ENCODE measurements around the gene MAPK10. TPM values are rescaled to one million over a fixed set of nuclear protein-coding genes. Genes with fewer than 3 reads are reported as not detected.

The MAPK10 gene
- total and polyA plus RNA-seq, 4 donors, result 3.3 to 109 (median 24.5) TPM

DNA sequence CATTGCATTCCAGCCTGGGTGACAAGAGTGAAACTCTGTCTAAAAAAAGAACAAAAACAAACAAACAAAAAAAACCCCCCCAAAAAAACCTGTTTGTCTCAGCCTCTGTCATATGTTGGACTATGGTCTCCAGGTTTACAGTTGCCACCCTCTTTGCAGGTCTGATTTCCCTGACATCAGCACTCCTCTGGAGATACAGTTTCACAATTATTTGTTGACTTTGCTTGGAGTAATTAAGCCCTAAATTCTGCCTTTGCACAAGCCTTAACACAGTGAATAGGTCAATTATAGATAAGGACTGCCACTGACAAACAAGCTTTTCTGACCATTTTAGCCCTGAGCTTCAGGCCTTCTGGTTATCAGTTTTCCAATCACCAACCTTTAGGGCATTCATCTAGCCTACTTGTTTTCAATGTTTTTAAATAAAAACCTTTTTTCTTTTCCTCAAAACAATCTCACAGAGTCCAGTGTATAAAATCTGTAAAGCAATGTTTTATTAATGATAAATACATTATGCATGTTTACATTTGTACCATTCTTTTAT lies 20.4 kb upstream of the MAPK10 start:
- peak in 1 of 3 donors; percentile 32 for DNase-seq
- Histone ChIP-seq H3K36me3 (ENCODE audit: control insufficient read depth in 4 of 4, insufficient read depth in 4 of 4, low read length in 4 of 4) (no peaks in the 10 kb centered on the region), H3K27me3 (ENCODE audit: control insufficient read depth in 3 of 3, insufficient read depth in 3 of 3, low read length in 2 of 3) (no peaks in the 10 kb centered on the region), H3K9me3 (ENCODE audit: control insufficient read depth in 4 of 4, insufficient read depth in 3 of 4, low read length in 3 of 4) (no peaks in the 10 kb centered on the region), H3K9ac (ENCODE audit: insufficient read depth in 1 of 2, low read length in 2 of 2) (no peak overlapping the region), H3K4me1 (ENCODE audit: control insufficient read depth in 5 of 5, insufficient read depth in 5 of 5, low read length in 5 of 5) (peaks cover 0 to 3% (median 0%) of the 10 kb centered on the region in 5 donors), H3K27ac (ENCODE audit: low read depth in 1 of 2, low read length in 1 of 2) (no peak overlapping the region), H3K4me3 (no peak overlapping the region)
- TF ChIP-seq, protein P1, sequence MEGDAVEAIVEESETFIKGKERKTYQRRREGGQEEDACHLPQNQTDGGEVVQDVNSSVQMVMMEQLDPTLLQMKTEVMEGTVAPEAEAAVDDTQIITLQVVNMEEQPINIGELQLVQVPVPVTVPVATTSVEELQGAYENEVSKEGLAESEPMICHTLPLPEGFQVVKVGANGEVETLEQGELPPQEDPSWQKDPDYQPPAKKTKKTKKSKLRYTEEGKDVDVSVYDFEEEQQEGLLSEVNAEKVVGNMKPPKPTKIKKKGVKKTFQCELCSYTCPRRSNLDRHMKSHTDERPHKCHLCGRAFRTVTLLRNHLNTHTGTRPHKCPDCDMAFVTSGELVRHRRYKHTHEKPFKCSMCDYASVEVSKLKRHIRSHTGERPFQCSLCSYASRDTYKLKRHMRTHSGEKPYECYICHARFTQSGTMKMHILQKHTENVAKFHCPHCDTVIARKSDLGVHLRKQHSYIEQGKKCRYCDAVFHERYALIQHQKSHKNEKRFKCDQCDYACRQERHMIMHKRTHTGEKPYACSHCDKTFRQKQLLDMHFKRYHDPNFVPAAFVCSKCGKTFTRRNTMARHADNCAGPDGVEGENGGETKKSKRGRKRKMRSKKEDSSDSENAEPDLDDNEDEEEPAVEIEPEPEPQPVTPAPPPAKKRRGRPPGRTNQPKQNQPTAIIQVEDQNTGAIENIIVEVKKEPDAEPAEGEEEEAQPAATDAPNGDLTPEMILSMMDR (IDR thresholded peaks at IDR 0.05; ENCODE audit: control extremely low read depth, extremely low read depth), result no peak
- no peak for ATAC-seq (ENCODE audit: insufficient read depth, low FRiP score)

DNA sequence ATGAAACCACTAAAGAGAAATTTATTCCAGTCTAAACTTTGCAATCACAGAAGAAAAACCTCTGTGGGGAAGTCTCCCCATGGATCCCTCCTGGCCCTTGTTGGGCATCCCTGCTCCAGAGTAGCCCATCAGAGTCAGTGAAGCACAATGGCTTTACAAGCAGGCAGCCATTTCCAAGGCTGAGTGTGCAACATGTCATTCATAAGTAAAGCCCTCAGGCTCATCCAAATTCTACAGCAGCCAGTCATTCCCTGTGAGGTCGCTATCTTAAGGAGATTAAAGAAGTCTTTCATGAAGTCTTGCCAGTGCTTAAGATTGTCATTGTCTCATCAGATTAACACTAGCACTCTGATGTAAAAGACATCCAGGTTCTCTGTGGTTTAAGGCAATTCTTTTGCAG lies 17.0 kb upstream of the MAPK10 start:
- WGBS, 2 donors, result 71 to 86% methylated on average over 1 of the region's 1 CpG
- Histone ChIP-seq H3K9me3 (ENCODE audit: control insufficient read depth in 4 of 4, insufficient read depth in 3 of 4, low read length in 3 of 4) (no peaks in the 10 kb centered on the region), H3K27me3 (ENCODE audit: control insufficient read depth in 3 of 3, insufficient read depth in 3 of 3, low read length in 2 of 3) (no peaks in the 10 kb centered on the region), H3K4me1 (ENCODE audit: control insufficient read depth in 5 of 5, insufficient read depth in 5 of 5, low read length in 5 of 5) (peaks cover 0 to 3% (median 0%) of the 10 kb centered on the region in 5 donors), H3K36me3 (ENCODE audit: control insufficient read depth in 4 of 4, insufficient read depth in 4 of 4, low read length in 4 of 4) (no peaks in the 10 kb centered on the region), H3K27ac (ENCODE audit: low read depth in 1 of 2, low read length in 1 of 2) (no peak overlapping the region), H3K9ac (ENCODE audit: insufficient read depth in 1 of 2, low read length in 2 of 2) (no peak overlapping the region), H3K4me3 (no peak overlapping the region)
- ATAC-seq (ENCODE audit: insufficient read depth, low FRiP score) (no peak), DNase-seq (no peak)
- TF ChIP-seq, protein P1 (IDR thresholded peaks at IDR 0.05; ENCODE audit: control extremely low read depth, extremely low read depth), result no peak

DNA sequence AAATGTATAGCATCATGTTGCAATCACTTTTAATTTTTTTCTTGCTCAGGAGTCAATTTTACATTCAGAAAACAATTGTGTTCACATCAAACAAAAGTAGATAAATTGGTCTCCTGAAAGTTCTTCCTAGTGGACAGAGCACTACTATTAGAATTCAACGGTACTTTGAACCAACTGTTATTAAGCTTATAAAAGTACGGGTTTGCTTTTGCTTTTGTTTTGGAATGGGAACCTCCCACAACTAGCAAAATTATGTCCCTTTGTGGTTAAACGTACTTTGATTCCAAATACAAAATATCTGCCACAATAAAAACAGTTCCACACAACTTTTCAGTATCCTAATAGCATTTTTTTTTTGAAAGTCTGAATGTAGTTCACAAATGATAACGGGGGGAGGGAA lies 8.6 kb upstream of the MAPK10 start:
- DNase-seq (no peak), ATAC-seq (ENCODE audit: insufficient read depth, low FRiP score) (no peak)
- Histone ChIP-seq H3K9me3 (ENCODE audit: control insufficient read depth in 4 of 4, insufficient read depth in 3 of 4, low read length in 3 of 4) (no peaks in the 10 kb centered on the region), H3K9ac (ENCODE audit: insufficient read depth in 1 of 2, low read length in 2 of 2) (no peak overlapping the region), H3K4me1 (ENCODE audit: control insufficient read depth in 5 of 5, insufficient read depth in 5 of 5, low read length in 5 of 5) (peaks cover 0 to 2% (median 0%) of the 10 kb centered on the region in 5 donors), H3K36me3 (ENCODE audit: control insufficient read depth in 4 of 4, insufficient read depth in 4 of 4, low read length in 4 of 4) (no peaks in the 10 kb centered on the region), H3K27me3 (ENCODE audit: control insufficient read depth in 3 of 3, insufficient read depth in 3 of 3, low read length in 2 of 3) (no peaks in the 10 kb centered on the region), H3K27ac (ENCODE audit: low read depth in 1 of 2, low read length in 1 of 2) (no peak overlapping the region), H3K4me3 (no peak overlapping the region)
- TF ChIP-seq, protein P1 (IDR thresholded peaks at IDR 0.05; ENCODE audit: control extremely low read depth, extremely low read depth), result no peak
- 87 to 93% methylated on average over 4 of the region's 4 CpGs for WGBS, 2 donors

DNA sequence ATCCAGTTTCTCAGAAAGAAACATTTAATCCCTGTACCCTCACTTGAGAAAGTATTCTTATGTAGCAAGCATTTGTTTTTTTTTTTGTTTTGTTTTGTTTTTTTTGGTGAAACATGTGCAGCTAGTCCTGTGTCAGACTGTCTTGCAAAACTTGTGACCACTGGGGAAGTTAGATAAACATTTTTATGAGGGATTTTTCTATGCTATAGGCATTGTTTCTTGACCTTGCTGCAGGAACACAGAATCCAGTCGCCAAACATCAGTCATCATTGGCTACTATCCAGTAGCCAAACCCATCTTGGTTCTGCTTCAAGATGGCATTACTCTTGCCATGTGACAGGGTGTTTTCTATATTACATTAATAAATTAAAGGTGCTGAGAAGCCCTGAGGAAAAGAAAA lies 7.7 kb upstream of the MAPK10 start:
- H3K27ac ChIP-seq (ENCODE audit: low read depth in 1 of 2, low read length in 1 of 2), result no peak overlapping the region
- ATAC-seq (ENCODE audit: insufficient read depth, low FRiP score), result no peak
- WGBS, 2 donors, result 53 to 59% methylated on average over 1 of the region's 1 CpG

More for the DNA sequence above, 7.7 kb upstream of the MAPK10 start:
- TF ChIP-seq, protein P1 (IDR thresholded peaks at IDR 0.05; ENCODE audit: control extremely low read depth, extremely low read depth), result no peak
- Histone ChIP-seq H3K36me3 (ENCODE audit: control insufficient read depth in 4 of 4, insufficient read depth in 4 of 4, low read length in 4 of 4) (no peaks in the 10 kb centered on the region), H3K9ac (ENCODE audit: insufficient read depth in 1 of 2, low read length in 2 of 2) (no peak overlapping the region), H3K9me3 (ENCODE audit: control insufficient read depth in 4 of 4, insufficient read depth in 3 of 4, low read length in 3 of 4) (no peaks in the 10 kb centered on the region), H3K4me1 (ENCODE audit: control insufficient read depth in 5 of 5, insufficient read depth in 5 of 5, low read length in 5 of 5) (peaks cover 0 to 2% (median 0%) of the 10 kb centered on the region in 5 donors), H3K27me3 (ENCODE audit: control insufficient read depth in 3 of 3, insufficient read depth in 3 of 3, low read length in 2 of 3) (no peaks in the 10 kb centered on the region), H3K4me3 (no peak overlapping the region)
- DNase-seq, result peak in 1 of 3 donors; percentile 22
